RWPE2 (cell line): ENCODE measurements around the gene GOLGA6L10.
"Not testable (repeated sequence)": the region's sequence is repeated elsewhere in the genome, so short reads cannot be mapped to it uniquely, and the experiment has no call there.

Source experiments
- ATAC-seq: fragments of 200-7000 bp; cut with Tn5 transposase; 3 replicates; pipeline ENCODE4 v1.9.1; 2021; ENCODE audit warnings: low read depth
- DNase-seq: peaks from one replicate; pipeline ENCODE4 v3.0.0-alpha.2; 2020; ENCODE audit warnings: low spot score
- H3K27ac ChIP-seq: fragments of 450-650 bp; 2 replicates; pipeline ENCODE4 v1.5.1; 2017; ENCODE audit warnings: mild to moderate bottlenecking; ENCODE audit not compliant: poor library complexity, severe bottlenecking
- H3K27me3 ChIP-seq: fragments of 250-450 bp; sonication (Bioruptor Pico); 2 replicates; pipeline ENCODE4 v1.5.1; 2021; ENCODE audit warnings: mild to moderate bottlenecking, moderate library complexity; ENCODE audit not compliant: insufficient read depth, poor library complexity, severe bottlenecking
- H3K36me3 ChIP-seq: fragments of 250-450 bp; sonication (Bioruptor Pico); 2 replicates; pipeline ENCODE4 v1.5.1; 2020; ENCODE audit warnings: low read depth, mild to moderate bottlenecking, moderate library complexity
- H3K4me1 ChIP-seq: fragments of 250-450 bp; sonication (Bioruptor Pico); 2 replicates; pipeline ENCODE4 v1.5.1; 2021; ENCODE audit warnings: mild to moderate bottlenecking, moderate library complexity; ENCODE audit not compliant: insufficient read depth, poor library complexity, severe bottlenecking
- H3K4me3 ChIP-seq: fragments of 250-450 bp; sonication (Bioruptor Pico); 2 replicates; pipeline ENCODE4 v1.5.1; 2021; ENCODE audit warnings: mild to moderate bottlenecking, moderate library complexity; ENCODE audit not compliant: severe bottlenecking
- H3K9me3 ChIP-seq: fragments of 250-450 bp; sonication (Bioruptor Pico); 2 replicates; pipeline ENCODE4 v1.5.1; 2021; ENCODE audit warnings: mild to moderate bottlenecking, moderate library complexity; ENCODE audit not compliant: severe bottlenecking

GOLGA6L10 gene

DNA sequence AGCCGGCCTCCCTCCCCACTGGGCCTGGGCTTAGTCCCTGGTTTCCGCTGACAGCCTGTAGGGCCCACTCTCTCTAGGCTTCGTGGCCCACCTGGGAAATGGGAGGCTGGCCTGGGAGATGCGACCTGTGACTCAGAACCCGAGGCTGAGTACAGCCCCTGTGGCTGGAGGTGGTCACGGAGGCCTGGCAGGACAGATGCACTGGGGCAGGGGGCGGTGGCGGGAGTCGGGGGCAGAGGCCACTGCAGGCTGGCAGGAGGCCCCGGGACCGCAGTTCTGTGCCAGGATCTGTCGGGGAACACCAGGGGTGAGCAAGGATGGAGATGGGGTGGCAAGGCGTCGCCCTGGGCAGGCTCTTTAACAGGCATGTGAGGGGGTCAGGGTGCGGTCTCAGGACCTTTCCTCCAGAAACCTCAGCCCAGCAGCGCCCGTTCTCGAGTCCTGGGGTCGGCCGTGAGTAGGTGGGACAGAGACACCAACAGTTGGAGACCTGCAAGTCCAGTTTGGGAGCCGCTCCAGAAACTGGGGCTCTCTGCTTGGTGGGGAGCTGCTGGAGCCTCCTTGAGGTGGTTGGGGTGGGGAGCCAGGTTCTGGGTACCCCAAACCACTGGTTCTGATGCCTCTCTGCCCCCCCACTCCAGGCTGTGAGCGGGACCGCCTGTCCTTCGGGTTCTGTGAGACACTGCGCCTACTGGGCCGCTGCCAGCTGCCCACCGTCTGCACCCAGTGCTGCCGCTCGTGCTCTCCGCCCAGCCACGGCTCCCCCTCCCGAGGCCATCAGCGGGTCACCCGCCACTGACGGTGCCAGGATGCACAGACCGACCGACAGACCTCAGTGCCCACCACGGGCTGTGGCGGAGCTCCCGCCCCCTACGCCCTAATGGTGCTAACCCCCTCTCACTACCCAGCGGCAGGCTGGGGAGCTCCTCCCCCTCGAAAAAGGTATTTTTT is 15.4 kb downstream of the GOLGA6L10 start:
- H3K4me1 ChIP-seq, DNase-seq, H3K9me3 ChIP-seq, ATAC-seq, H3K27me3 ChIP-seq, H3K4me3 ChIP-seq, H3K27ac ChIP-seq, H3K36me3 ChIP-seq: not testable (repeated sequence)

DNA sequence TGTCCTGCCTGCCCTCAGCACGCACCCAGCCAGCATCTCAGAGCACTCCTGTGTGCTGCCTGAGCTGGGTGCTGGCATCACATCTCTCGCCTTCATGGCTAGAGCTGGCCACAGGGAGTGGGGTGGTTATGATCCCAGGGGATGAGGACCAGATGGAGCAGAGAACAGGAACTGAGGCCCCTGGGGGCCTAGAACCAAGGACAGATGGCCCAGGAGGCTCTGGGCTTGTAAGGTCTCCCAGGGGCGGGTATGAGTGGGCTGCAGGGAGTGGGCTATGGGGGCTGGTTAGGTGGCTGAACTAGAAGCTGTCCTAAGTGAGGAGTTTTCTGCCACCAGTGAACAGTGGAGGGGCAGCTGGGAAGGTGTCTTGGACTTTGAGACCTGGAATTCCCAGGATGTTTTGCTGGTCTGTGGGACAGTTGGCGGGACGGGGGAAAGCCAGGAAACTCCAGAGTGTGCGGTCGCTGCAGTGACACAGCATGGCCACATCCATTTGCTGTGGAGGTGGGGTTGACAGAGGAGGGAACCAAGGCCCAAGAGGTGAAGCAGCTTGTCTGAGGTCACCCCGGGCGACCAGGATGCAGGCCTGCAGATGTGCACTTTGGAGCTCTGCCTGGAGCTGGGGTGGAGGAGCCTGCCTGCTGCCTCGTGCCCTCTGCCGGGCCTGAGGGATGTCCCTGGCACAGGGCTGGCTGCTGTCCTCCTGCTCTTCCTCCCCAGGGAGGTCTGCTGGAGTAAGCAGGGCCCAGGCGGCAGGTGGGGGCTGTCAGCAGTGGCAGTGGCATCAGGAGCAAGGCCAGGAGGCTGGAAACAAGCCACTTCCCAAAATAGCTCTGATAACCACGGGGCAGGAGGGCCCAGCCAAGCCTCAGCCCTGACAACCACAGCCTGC is 16.3 kb downstream of the GOLGA6L10 start:
- H3K27ac ChIP-seq, H3K27me3 ChIP-seq, DNase-seq, H3K4me1 ChIP-seq, H3K9me3 ChIP-seq, ATAC-seq, H3K36me3 ChIP-seq, H3K4me3 ChIP-seq: not testable (repeated sequence)

DNA sequence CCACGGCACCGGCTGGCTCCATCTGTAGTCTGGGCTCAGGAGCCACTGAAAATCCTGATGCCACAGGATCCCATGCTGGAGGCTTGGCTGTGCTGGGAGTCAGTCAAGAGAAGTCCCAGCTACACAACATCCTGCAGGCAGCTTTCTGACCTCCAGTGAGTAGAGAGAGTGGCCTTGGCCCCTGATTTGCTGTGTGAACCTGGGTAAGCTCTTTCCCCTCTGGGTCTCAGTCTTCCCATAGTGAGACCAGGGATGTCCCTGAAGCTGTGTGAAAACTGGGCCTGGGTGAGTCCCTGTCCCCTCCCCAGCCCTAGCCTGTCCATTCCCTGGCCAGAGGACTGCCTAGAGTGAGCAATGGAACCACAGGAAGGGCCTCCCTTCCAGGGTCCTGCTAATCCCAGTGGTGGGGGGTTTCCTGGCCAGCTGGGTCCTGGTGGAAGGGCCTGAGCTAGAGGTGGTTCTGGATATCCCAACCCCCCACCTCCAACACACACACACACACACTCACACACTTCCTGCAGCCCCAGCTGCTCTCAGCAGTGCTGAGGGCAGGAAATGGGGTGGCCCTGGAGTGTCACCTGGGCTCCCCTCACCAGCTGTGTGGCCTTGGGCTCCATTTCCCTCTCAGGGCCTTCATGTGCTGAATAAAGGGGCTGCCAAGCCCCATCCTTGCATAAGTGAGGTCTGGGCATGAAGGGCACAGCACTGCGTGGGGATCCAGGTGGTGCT is 17.5 kb downstream of the GOLGA6L10 start:
- not testable (repeated sequence) for H3K27ac ChIP-seq, H3K27me3 ChIP-seq

GRCh38 chr15:82330921-82331320 is 18.4 kb downstream of the GOLGA6L10 start:
- H3K36me3 ChIP-seq, H3K27ac ChIP-seq, H3K27me3 ChIP-seq, H3K4me3 ChIP-seq, H3K9me3 ChIP-seq, ATAC-seq, H3K4me1 ChIP-seq, DNase-seq: not testable (repeated sequence)

More for the DNA sequence above, 17.5 kb downstream of the GOLGA6L10 start:
- H3K4me3 ChIP-seq, ATAC-seq, H3K36me3 ChIP-seq, DNase-seq, H3K4me1 ChIP-seq, H3K9me3 ChIP-seq: not testable (repeated sequence)

- peak; percentile 48; the same call in 2 of the 3 replicates for ATAC-seq
- not testable (repeated sequence) for DNase-seq, H3K4me3 ChIP-seq, H3K4me1 ChIP-seq, H3K36me3 ChIP-seq, H3K27ac ChIP-seq, H3K27me3 ChIP-seq, H3K9me3 ChIP-seq
These were observed 20.2 kb downstream of the GOLGA6L10 start for GRCh38 chr15:82329039-82329438.

DNA sequence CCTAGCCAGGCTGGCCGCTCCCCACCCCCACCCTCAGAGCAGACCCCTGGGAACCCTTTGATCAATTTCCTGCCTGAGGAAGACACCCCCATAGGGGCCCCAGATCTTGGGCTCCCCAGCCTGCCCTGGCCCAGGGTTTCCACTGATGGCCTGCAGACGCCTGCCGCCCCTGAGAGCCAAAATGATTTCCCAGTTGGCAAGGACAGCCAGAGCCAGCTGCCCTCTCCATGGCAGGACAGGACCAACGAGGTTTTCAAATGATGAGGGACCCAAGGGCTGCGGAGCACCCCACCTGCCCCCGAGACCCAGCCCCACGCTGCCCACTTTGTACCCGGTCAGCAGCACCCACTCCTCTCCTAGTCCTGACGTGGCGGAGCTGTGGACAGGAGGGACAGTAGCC is 21.9 kb downstream of the GOLGA6L10 start:
- not testable (repeated sequence) for H3K27me3 ChIP-seq, H3K27ac ChIP-seq, H3K4me1 ChIP-seq, H3K4me3 ChIP-seq, H3K9me3 ChIP-seq, ATAC-seq, H3K36me3 ChIP-seq
- peak; percentile 30 for DNase-seq

DNA sequence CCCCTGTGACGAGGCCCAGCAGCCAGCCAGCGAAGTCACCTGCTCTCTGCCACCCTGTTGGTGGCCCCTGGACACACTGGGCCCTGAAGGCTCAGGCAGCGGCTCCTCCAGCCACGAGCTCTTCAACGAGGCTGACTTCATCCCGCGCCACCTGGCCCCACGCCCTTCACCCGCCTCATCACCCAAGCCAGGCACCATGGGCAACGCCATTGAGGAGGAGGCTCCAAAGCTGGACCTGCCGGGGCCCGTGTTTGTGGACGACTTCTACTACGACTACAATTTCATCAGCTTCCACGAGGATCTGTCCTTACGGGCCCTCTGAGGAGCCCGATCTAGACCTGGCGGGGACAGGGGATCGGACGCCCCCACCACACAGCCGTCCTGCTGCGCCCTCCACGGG is 22.4 kb downstream of the GOLGA6L10 start:
- not testable (repeated sequence) for H3K4me3 ChIP-seq, ATAC-seq, H3K27ac ChIP-seq, H3K27me3 ChIP-seq, H3K4me1 ChIP-seq, H3K9me3 ChIP-seq, H3K36me3 ChIP-seq
- peak; percentile 75 for DNase-seq

DNA sequence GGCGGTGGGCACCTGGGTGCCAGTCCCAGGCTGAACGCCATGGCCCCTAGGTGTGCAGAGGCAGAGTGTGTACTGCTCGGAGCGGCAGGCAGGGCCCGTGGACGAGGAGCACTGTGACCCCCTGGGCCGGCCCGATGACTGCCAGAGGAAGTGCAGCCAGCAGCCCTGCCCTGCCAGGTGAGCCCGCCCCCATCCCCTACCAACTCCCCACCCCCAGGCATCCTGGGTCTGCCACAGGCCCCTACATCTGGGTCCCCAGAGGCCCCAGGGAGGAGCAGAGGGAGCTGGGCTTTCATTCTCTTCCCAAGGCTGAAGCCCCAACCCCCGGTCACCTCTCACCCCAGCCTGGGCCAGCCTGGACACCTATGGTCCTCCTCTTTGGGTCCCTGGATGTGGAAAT is 23.6 kb downstream of the GOLGA6L10 start:
- not testable (repeated sequence) for H3K9me3 ChIP-seq, H3K36me3 ChIP-seq, H3K27ac ChIP-seq, H3K27me3 ChIP-seq, H3K4me1 ChIP-seq, ATAC-seq, H3K4me3 ChIP-seq
- DNase-seq: peak; percentile 67

GRCh38 chr15:82324831-82325230 is 24.4 kb downstream of the GOLGA6L10 start:
- not testable (repeated sequence) for H3K27ac ChIP-seq, H3K36me3 ChIP-seq, H3K4me1 ChIP-seq, ATAC-seq, H3K27me3 ChIP-seq, H3K9me3 ChIP-seq, H3K4me3 ChIP-seq
- DNase-seq: peak; percentile 25

DNA sequence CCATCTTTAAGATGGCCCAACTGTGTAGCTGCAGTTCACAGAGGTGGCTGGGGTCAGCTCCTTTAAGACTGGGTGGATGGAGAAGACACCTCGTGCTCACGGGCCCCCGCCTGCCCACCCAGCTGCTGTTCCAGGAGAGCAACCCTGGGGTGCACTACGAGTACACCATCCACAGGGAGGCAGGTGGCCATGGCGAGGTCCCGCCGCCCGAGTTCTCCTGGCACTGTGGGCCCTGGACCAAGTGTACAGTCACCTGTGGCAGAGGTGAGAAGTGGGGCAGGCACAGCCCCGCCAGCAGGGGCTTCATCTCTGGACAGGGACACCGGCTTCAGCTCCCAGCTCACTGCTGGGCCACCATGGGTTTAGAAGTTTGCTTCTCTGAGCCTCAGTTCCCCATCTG is 26.8 kb downstream of the GOLGA6L10 start:
- H3K4me3 ChIP-seq: not testable (repeated sequence)

GRCh38 chr15:82320861-82321260 is 28.4 kb downstream of the GOLGA6L10 start:
- H3K36me3 ChIP-seq, ATAC-seq, H3K27ac ChIP-seq, H3K27me3 ChIP-seq, H3K4me3 ChIP-seq, H3K9me3 ChIP-seq, H3K4me1 ChIP-seq: not testable (repeated sequence)
- peak; percentile 37 for DNase-seq

More for the DNA sequence above, 26.8 kb downstream of the GOLGA6L10 start:
- not testable (repeated sequence) for ATAC-seq, H3K4me1 ChIP-seq, H3K9me3 ChIP-seq, H3K27me3 ChIP-seq, DNase-seq, H3K27ac ChIP-seq, H3K36me3 ChIP-seq
